Amygdala (tissue), 56 donors: ENCODE data around the gene RNF115.
"Not testable (repeated sequence)": the region's sequence is repeated elsewhere in the genome, so short reads cannot be mapped to it uniquely, and the experiment has no call there.

Experiments used
- DNase-seq, 56 donors: peaks; one replicate each; lab custom pipeline; 2025; lab: John Stamatoyannopoulos, UW

Gene RNF115

GRCh38 chr1:145828367-145829026 lies 4.6 kb upstream of the RNF115 start:
- no peak for DNase-seq

GRCh38 chr1:145827966-145828365 lies 4.1 kb upstream of the RNF115 start:
- no peak for DNase-seq

GRCh38 chr1:145826030-145826429 lies 2.1 kb upstream of the RNF115 start:
- no peak for DNase-seq

GRCh38 chr1:145824499-145824842 lies 576 bp upstream of the RNF115 start:
- DNase-seq: no peak

GRCh38 chr1:145822779-145823331 lies 1.0 kb downstream of the RNF115 start:
- DNase-seq: not testable (repeated sequence)

GRCh38 chr1:145818095-145818494 lies 5.8 kb downstream of the RNF115 start:
- not testable (repeated sequence) for DNase-seq

- not testable (repeated sequence) for DNase-seq
These were observed 10.7 kb downstream of the RNF115 start for GRCh38 chr1:145812977-145813810.

GRCh38 chr1:145806844-145807243 lies 17.1 kb downstream of the RNF115 start:
- no peak for DNase-seq

- no peak for DNase-seq
These were observed 17.5 kb downstream of the RNF115 start for GRCh38 chr1:145806408-145806807.

- no peak for DNase-seq
These were observed 18.8 kb downstream of the RNF115 start for GRCh38 chr1:145805057-145805456.

GRCh38 chr1:145804235-145805045 lies 19.5 kb downstream of the RNF115 start:
- no peak for DNase-seq

- DNase-seq: no peak
These were observed 24.1 kb downstream of the RNF115 start for GRCh38 chr1:145799806-145800205.

GRCh38 chr1:145796753-145797152 lies 27.1 kb downstream of the RNF115 start:
- no peak for DNase-seq

GRCh38 chr1:145795257-145795881 lies 28.5 kb downstream of the RNF115 start:
- DNase-seq: no peak

- DNase-seq: no peak
These were observed 31.4 kb downstream of the RNF115 start for GRCh38 chr1:145792484-145792883.

- not testable (repeated sequence) for DNase-seq
These were observed 32.0 kb downstream of the RNF115 start for GRCh38 chr1:145791860-145792259.

GRCh38 chr1:145788580-145788979 lies 35.3 kb downstream of the RNF115 start:
- DNase-seq: no peak

GRCh38 chr1:145786271-145786670 lies 37.6 kb downstream of the RNF115 start:
- no peak for DNase-seq

- no peak for DNase-seq
These were observed 38.3 kb downstream of the RNF115 start for GRCh38 chr1:145785547-145785946.

- DNase-seq: no peak
These were observed 39.5 kb downstream of the RNF115 start for GRCh38 chr1:145784409-145784808.
